Prostate gland (tissue), 2 donors: ENCODE results near the gene TSTD2.

ENCODE experiments used
- CTCF ChIP-seq, 4 experiments: fragments of 200-600 bp in 2 of 4; fragments of 450-650 bp in 2 of 4; sonication (generic) in 2 of 4; IDR thresholded peaks; 1 replicate in 3 of 4; 2 replicates in 1 of 4; pipeline ENCODE4 v1.5.1; 2016 to 2019; ENCODE audit warnings: antibody characterized with exemption in 4 of 4, mild to moderate bottlenecking in 2 of 4, moderate library complexity in 2 of 4
- POLR2A ChIP-seq: fragments of 450-650 bp; IDR thresholded peaks from one replicate; pipeline ENCODE4 v1.6.1; 2016; ENCODE audit warnings: antibody characterized with exemption, mild to moderate bottlenecking
- POLR2AphosphoS5 ChIP-seq: sonication (generic); formaldehyde crosslinking; IDR thresholded peaks from one replicate; pipeline ENCODE4 v1.6.1; 2017; ENCODE audit warnings: antibody characterized with exemption

GRCh38 chr9:97550386-97550785 is 82.8 kb downstream of the TSTD2 start:
- TF ChIP-seq CTCF (IDR thresholded peaks at IDR 0.05) = no peak
- TF ChIP-seq POLR2A = no peak
- TF ChIP-seq POLR2AphosphoS5 = no peak
